HCT116 (cell line): ENCODE measurements around the gene BAHCC1. TPM values are rescaled to one million over a fixed set of nuclear protein-coding genes. Genes with fewer than 3 reads are reported as not detected.

ENCODE experiments used
- ATAC-seq: fragments of 200-7000 bp; cut with Tn5 transposase; 2 replicates; pipeline ENCODE4 v1.9.1; 2020; ENCODE audit warnings: mild to moderate bottlenecking, moderate library complexity
- BruUV-seq: library from RNA; stranded (reverse); fragments of 400-500 nt; replicated peaks from 2 replicates; lab custom pipeline; 2021; lab: Mats Ljungman, UMichigan
- CTCF ChIA-PET: fragments of 300-600 bp; sonication (Branson Sonifier 250); formaldehyde crosslinking; loops from one replicate; lab custom pipeline; 2021; ENCODE audit warnings: antibody characterized with exemption; lab: Charles Lee
- POLR2A ChIA-PET: fragments of 300-600, 350-600 bp; sonication (Branson Sonifier 250); formaldehyde crosslinking; loops from one replicate; lab custom pipeline; 2021; ENCODE audit warnings: antibody characterized with exemption; lab: Charles Lee
- RAD21 ChIA-PET, 2 experiments: fragments of 300-600 bp; sonication (Branson Sonifier 250); formaldehyde crosslinking; loops; one replicate each; lab custom pipeline; 2023; ENCODE audit warnings: low total read pairs in 2 of 2; ENCODE audit not compliant: uncharacterized antibody in 2 of 2, unreplicated experiment in 2 of 2, low non-redundant PET in 1 of 2; lab: Charles Lee
- DNase-seq: peaks from one replicate; pipeline ENCODE4 v3.0.0-alpha.2; 2010; ENCODE audit warnings: low read depth, low spot score
- H2AFZ ChIP-seq: fragments of 200-600 bp; shearing (Covaris generic), sonication (generic); 2 replicates; pipeline ENCODE4 v1.6.1; 2017; ENCODE audit warnings: low read depth, mixed run types, mixed read lengths, antibody characterized with exemption, low read length; ENCODE audit not compliant: poor library complexity, severe bottlenecking
- H3K27ac ChIP-seq: 2 replicates; pipeline ENCODE4 v1.5.1; 2012; ENCODE audit warnings: low read depth, low read length
- H3K27me3 ChIP-seq: fragments of 200-600 bp; sonication (generic); 2 replicates; pipeline ENCODE4 v1.6.1; 2016; ENCODE audit warnings: mixed run types, low read length, mixed read lengths; ENCODE audit not compliant: insufficient read depth
- H3K36me3 ChIP-seq, 2 experiments: fragments of 200-500 bp in 1 of 2; fragments of 200-600 bp in 1 of 2; sonication (Bioruptor generic) in 1 of 2; sonication (generic) in 1 of 2; 2 replicates each; pipeline versions ENCODE4 v1.5.1 to v1.6.1; 2014 to 2016; ENCODE audit warnings: low read length in 2 of 2, inconsistent platforms in 1 of 2, mixed read lengths in 1 of 2, mixed run types in 1 of 2; ENCODE audit not compliant: insufficient read depth in 2 of 2, control insufficient read depth in 1 of 2
- H3K4me1 ChIP-seq, 2 experiments: fragments of 200-600 bp in 1 of 2; sonication (generic) in 1 of 2; 2 replicates each; pipeline versions ENCODE4 v1.5.1 to v1.6.1; 2012 to 2017; ENCODE audit warnings: low read length in 2 of 2, inconsistent platforms in 1 of 2, mild to moderate bottlenecking in 1 of 2, mixed read lengths in 1 of 2, mixed run types in 1 of 2, moderate library complexity in 1 of 2; ENCODE audit not compliant: insufficient read depth in 2 of 2, control insufficient read depth in 1 of 2
- H3K4me2 ChIP-seq: fragments of 200-600 bp; sonication (generic); 2 replicates; pipeline ENCODE4 v1.6.1; 2017; ENCODE audit warnings: mixed run types, low read length, mixed read lengths
- H3K4me3 ChIP-seq, 2 experiments: fragments of 200-600 bp in 1 of 2; sonication (generic) in 1 of 2; replicated peaks in 1 of 2; 2 replicates each; pipeline ENCODE4 v1.5.1; 2011 to 2016; ENCODE audit warnings: low read length in 2 of 2, control low read depth in 1 of 2, low read depth in 1 of 2, mild to moderate bottlenecking in 1 of 2, mixed read lengths in 1 of 2, mixed run types in 1 of 2
- H3K79me2 ChIP-seq: fragments of 200-600 bp; sonication (generic); 2 replicates; pipeline ENCODE4 v1.6.1; 2017; ENCODE audit warnings: mild to moderate bottlenecking, mixed run types, low read length, moderate library complexity, mixed read lengths; ENCODE audit not compliant: insufficient read depth
- H3K9ac ChIP-seq: fragments of 200-600 bp; sonication (generic); 2 replicates; pipeline ENCODE4 v1.6.1; 2016; ENCODE audit warnings: low read length, mixed read lengths
- H3K9me2 ChIP-seq: fragments of 200-600 bp; sonication (generic), shearing (Covaris generic); 2 replicates; pipeline ENCODE4 v1.6.1; 2017; ENCODE audit warnings: mixed run types, mild to moderate bottlenecking, moderate library complexity; ENCODE audit not compliant: insufficient read depth
- H3K9me3 ChIP-seq, 2 experiments: fragments of 200-500 bp in 1 of 2; fragments of 200-600 bp in 1 of 2; sonication (Bioruptor generic) in 1 of 2; sonication (generic) in 1 of 2; 2 replicates each; pipeline ENCODE4 v1.6.1; 2014 to 2017; ENCODE audit warnings: low read length in 2 of 2, mixed read lengths in 2 of 2, inconsistent platforms in 1 of 2, low read depth in 1 of 2, mild to moderate bottlenecking in 1 of 2, mixed run types in 1 of 2, moderate library complexity in 1 of 2; ENCODE audit not compliant: control insufficient read depth in 1 of 2, insufficient read depth in 1 of 2
- H4K20me1 ChIP-seq: fragments of 200-600 bp; sonication (generic), shearing (Covaris generic); 2 replicates; pipeline ENCODE4 v1.6.1; 2017; ENCODE audit warnings: mixed run types, mild to moderate bottlenecking, moderate library complexity; ENCODE audit not compliant: insufficient read depth
- EZH2 ChIP-seq: fragments of 200-600 bp; sonication (generic); IDR thresholded peaks from 2 replicates; pipeline ENCODE4 v1.6.1; 2017; ENCODE audit warnings: antibody characterized with exemption, mixed run types
- EZH2phosphoT487 ChIP-seq: fragments of 200-600 bp; IDR thresholded peaks from 2 replicates; pipeline ENCODE4 v1.6.1; 2018; ENCODE audit warnings: antibody characterized with exemption, borderline replicate concordance
- FOSL1 ChIP-seq: IDR thresholded peaks from 2 replicates; pipeline ENCODE4 v1.6.1; 2012; ENCODE audit warnings: low read depth
- JUND ChIP-seq: IDR thresholded peaks from 2 replicates; pipeline ENCODE4 v1.6.1; 2012
- POLR2AphosphoS5 ChIP-seq: IDR thresholded peaks from 2 replicates; pipeline ENCODE4 v1.6.1; 2011; ENCODE audit warnings: mild to moderate bottlenecking, low read depth, low read length, moderate library complexity
- RAD21 ChIP-seq: IDR thresholded peaks from 2 replicates; pipeline ENCODE4 v1.6.1; 2012; ENCODE audit warnings: low read depth, mild to moderate bottlenecking
- TCF7L2 ChIP-seq: IDR thresholded peaks from 2 replicates; pipeline ENCODE4 v1.7.0; 2011; ENCODE audit warnings: borderline replicate concordance, inconsistent platforms; ENCODE audit not compliant: insufficient read depth, insufficient read length; ENCODE audit errors: extremely low read depth
- YY1 ChIP-seq: IDR thresholded peaks from 2 replicates; pipeline ENCODE4 v1.6.1; 2011; ENCODE audit warnings: low read length, low read depth, moderate library complexity, mild to moderate bottlenecking; ENCODE audit not compliant: insufficient replicate concordance; ENCODE audit errors: extremely low read depth
- ZNF274 ChIP-seq: fragments of 200-500 bp; sonication (Bioruptor generic); IDR thresholded peaks from 2 replicates; pipeline ENCODE4 v1.6.1; 2014; ENCODE audit warnings: mild to moderate bottlenecking, low read depth, low read length, inconsistent platforms
- intact Hi-C: fragments of 100-400 bp; cut with micrococcal nuclease; formaldehyde crosslinking; loops from 2 replicates; pipeline ENCODE4 v1.10.0; 2022
- total RNA-seq: library from RNA; stranded (reverse); gene quantifications from one replicate; pipeline ENCODE4 v1.2.1, GENCODE V29; 2021; ENCODE audit not compliant: unreplicated experiment
- TF ChIP-seq, protein P1 (sequence below): IDR thresholded peaks from 2 replicates; pipeline ENCODE4 v1.6.1; 2012; ENCODE audit warnings: low read depth

BAHCC1 gene
- total RNA-seq, 1 experiment from 2014 or later, result 45.2 TPM

DNA sequence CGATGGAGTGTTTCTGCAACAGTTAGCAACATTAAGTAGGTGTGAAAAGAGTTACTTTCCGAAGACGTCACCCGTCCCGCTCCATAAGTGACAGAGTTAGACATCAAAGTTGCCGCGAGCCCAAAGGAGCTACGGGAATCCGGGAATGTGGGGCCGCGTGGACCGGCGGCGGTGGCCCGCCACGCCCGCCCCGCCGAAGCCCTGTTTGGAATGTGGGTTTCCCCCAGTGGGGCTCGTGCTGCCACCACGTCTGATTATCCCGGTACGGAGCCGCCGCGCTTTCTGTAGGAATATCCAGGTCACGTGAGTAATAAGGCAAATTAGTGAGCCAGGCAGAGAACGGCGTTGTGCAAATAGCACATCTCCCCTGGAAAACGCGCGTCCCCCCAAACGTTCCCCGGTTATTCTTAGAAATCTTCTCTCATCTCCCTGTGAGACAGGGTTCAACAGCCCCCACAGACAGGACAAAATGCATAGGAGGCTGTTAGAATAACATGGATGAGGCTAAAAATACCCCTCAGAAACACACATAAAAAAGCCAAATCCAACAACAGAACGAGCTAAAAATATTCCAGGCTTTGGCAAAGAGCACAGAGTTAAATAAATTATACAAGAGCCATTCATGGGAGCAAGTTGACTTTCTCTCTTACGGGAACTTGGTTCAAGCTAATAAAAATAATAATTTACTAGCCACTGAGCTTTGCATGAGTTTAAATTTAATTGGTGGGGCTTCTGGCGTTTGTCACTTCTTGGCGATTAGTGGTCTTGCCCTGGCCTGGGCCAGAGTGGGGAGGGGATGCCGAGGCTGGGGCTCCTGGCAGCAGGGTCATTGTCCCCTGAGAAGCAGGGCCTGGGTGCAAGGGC is 8.6 kb downstream of the BAHCC1 start:
- H3K4me2 ChIP-seq, result no peak overlapping the region
- ChIA-PET RAD21 (interaction anchor here in 1 of 2 experiments (1.0 kb wide), 1 partner anchor 112 kb away, joined by 3 read pairs; no protein-coding TSS in a partner anchor), POLR2A (interaction anchor here (1.5 to 2.7 kb wide), 2 partner anchors 9 to 37 kb away, joined by 3 to 21 read pairs; partner anchors contain the start of gene BAHCC1)
- intact Hi-C loops, result loop anchor here (2.0 kb wide), 1 partner anchor 69 kb away; no protein-coding TSS in a partner anchor
- no peaks in the 10 kb centered on the region; a peak in 1 of 4 replicates for H3K36me3 ChIP-seq
- no peak overlapping the region for H2AFZ ChIP-seq
- peaks cover 64% of the 10 kb centered on the region for H3K79me2 ChIP-seq
- peaks cover 19 to 20% of the 10 kb centered on the region in 2 experiments for H3K4me1 ChIP-seq
- H3K9me2 ChIP-seq, result no peaks in the 10 kb centered on the region
- ATAC-seq, result no peak
- no peak overlapping the region for H3K4me3 ChIP-seq
- TSS peak; percentile 14 for BruUV-seq
- TF ChIP-seq FOSL1 (no peak), EZH2 (no peak), YY1 (no peak), POLR2AphosphoS5 (no peak), RAD21 (no peak), TCF7L2 (no peak), ZNF274 (no peak), JUND (no peak), EZH2phosphoT487 (no peak)
- TF ChIP-seq, protein P1, sequence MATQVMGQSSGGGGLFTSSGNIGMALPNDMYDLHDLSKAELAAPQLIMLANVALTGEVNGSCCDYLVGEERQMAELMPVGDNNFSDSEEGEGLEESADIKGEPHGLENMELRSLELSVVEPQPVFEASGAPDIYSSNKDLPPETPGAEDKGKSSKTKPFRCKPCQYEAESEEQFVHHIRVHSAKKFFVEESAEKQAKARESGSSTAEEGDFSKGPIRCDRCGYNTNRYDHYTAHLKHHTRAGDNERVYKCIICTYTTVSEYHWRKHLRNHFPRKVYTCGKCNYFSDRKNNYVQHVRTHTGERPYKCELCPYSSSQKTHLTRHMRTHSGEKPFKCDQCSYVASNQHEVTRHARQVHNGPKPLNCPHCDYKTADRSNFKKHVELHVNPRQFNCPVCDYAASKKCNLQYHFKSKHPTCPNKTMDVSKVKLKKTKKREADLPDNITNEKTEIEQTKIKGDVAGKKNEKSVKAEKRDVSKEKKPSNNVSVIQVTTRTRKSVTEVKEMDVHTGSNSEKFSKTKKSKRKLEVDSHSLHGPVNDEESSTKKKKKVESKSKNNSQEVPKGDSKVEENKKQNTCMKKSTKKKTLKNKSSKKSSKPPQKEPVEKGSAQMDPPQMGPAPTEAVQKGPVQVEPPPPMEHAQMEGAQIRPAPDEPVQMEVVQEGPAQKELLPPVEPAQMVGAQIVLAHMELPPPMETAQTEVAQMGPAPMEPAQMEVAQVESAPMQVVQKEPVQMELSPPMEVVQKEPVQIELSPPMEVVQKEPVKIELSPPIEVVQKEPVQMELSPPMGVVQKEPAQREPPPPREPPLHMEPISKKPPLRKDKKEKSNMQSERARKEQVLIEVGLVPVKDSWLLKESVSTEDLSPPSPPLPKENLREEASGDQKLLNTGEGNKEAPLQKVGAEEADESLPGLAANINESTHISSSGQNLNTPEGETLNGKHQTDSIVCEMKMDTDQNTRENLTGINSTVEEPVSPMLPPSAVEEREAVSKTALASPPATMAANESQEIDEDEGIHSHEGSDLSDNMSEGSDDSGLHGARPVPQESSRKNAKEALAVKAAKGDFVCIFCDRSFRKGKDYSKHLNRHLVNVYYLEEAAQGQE, result no peak
- TF ChIP-seq, all 23 proteins: peak for 0
- CTCF ChIA-PET, result interaction anchor here (1.2 to 1.8 kb wide), 2 partner anchors 9 to 37 kb away, joined by 4 read pairs; partner anchors contain the start of gene BAHCC1
- H3K9me3 ChIP-seq, result no peaks in the 10 kb centered on the region
- no peaks in the 10 kb centered on the region for H3K27me3 ChIP-seq
- H3K27ac ChIP-seq, result no peak overlapping the region
- H4K20me1 ChIP-seq, result no peaks in the 10 kb centered on the region
- DNase-seq, result no peak
- no peak overlapping the region for H3K9ac ChIP-seq
